Astrocyte of the cerebellum (primary cell): ENCODE results near the gene MTFR1L.

Source experiments
- DNase-seq: peaks from one replicate; pipeline ENCODE4 v3.0.0-alpha.2; 2011; ENCODE audit warnings: low read depth
- H3K4me3 ChIP-seq: 2 replicates; pipeline ENCODE4 v1.5.1; 2011; ENCODE audit warnings: mild to moderate bottlenecking, low read depth, low read length, moderate library complexity
- CTCF ChIP-seq: IDR thresholded peaks from 2 replicates; pipeline ENCODE4 v1.5.1; 2012; ENCODE audit warnings: low read length, low read depth, moderate library complexity, mild to moderate bottlenecking; ENCODE audit errors: missing control alignments
- in situ Hi-C: cut with HindIII; loops from 2 replicates; pipeline ENCODE4 v1.10.0; 2017; ENCODE audit warnings: low sequenced_read_pairs

Gene MTFR1L

GRCh38 chr1:25773441-25774125, 46.2 kb upstream of the MTFR1L start:
- in situ Hi-C loops: no loop called here
- H3K4me3 ChIP-seq: no peak overlapping the region
- TF ChIP-seq CTCF: no peak
- DNase-seq: no peak

GRCh38 chr1:25774206-25774803, 45.4 kb upstream of the MTFR1L start:
- in situ Hi-C loops: no loop called here
- H3K4me3 ChIP-seq: no peak overlapping the region
- DNase-seq: no peak
- TF ChIP-seq CTCF: no peak

GRCh38 chr1:25774921-25775771, 44.6 kb upstream of the MTFR1L start:
- no peak for TF ChIP-seq CTCF
- H3K4me3 ChIP-seq: no peak overlapping the region
- no peak for DNase-seq
- in situ Hi-C loops: no loop called here

GRCh38 chr1:25779388-25779787, 40.4 kb upstream of the MTFR1L start:
- in situ Hi-C loops: no loop called here
- no peak for TF ChIP-seq CTCF
- no peak for DNase-seq
- no peak overlapping the region for H3K4me3 ChIP-seq

- in situ Hi-C loops: loop anchor here (10.0 kb wide), 2 partner anchors 85 to 255 kb away; no protein-coding TSS in a partner anchor
- no peak for TF ChIP-seq CTCF
Measured at GRCh38 chr1:25779894-25780293, 39.9 kb upstream of the MTFR1L start.

GRCh38 chr1:25780318-25781129, 39.2 kb upstream of the MTFR1L start:
- TF ChIP-seq CTCF: no peak
- H3K4me3 ChIP-seq: no peak overlapping the region
- in situ Hi-C loops: loop anchor here (10.0 kb wide), 2 partner anchors 86 to 256 kb away; no protein-coding TSS in a partner anchor
- DNase-seq: no peak

More at GRCh38 chr1:25779894-25780293, 39.9 kb upstream of the MTFR1L start:
- no peak overlapping the region for H3K4me3 ChIP-seq
- no peak for DNase-seq
